GM10847 (cell line): ENCODE data around the gene HSD11B1.

Experiments used
- POLR2A ChIP-seq: IDR thresholded peaks from 2 replicates; pipeline ENCODE4 v1.6.1; 2011; ENCODE audit not compliant: insufficient read length; ENCODE audit errors: extremely low read depth

HSD11B1 gene

GRCh38 chr1:209733409-209734192 lies 29.0 kb downstream of the HSD11B1 start:
- TF ChIP-seq POLR2A: no peak

GRCh38 chr1:209736490-209737117 lies 32.0 kb downstream of the HSD11B1 start:
- no peak for TF ChIP-seq POLR2A

GRCh38 chr1:209737118-209737505 lies 32.5 kb downstream of the HSD11B1 start:
- no peak for TF ChIP-seq POLR2A

- TF ChIP-seq POLR2A: no peak
Measured at GRCh38 chr1:209738270-209738669, 33.6 kb downstream of the HSD11B1 start.

GRCh38 chr1:209741193-209741592 lies 36.5 kb downstream of the HSD11B1 start:
- no peak for TF ChIP-seq POLR2A

GRCh38 chr1:209741889-209742288 lies 37.2 kb downstream of the HSD11B1 start:
- TF ChIP-seq POLR2A: no peak

- TF ChIP-seq POLR2A: no peak
Measured at GRCh38 chr1:209742409-209743144, 37.9 kb downstream of the HSD11B1 start.

GRCh38 chr1:209743145-209743482 lies 38.5 kb downstream of the HSD11B1 start:
- TF ChIP-seq POLR2A: no peak

GRCh38 chr1:209746451-209747165 lies 42.0 kb downstream of the HSD11B1 start:
- TF ChIP-seq POLR2A: no peak

GRCh38 chr1:209747580-209748262 lies 43.1 kb downstream of the HSD11B1 start:
- TF ChIP-seq POLR2A: no peak

GRCh38 chr1:209748620-209749019 lies 44.0 kb downstream of the HSD11B1 start:
- no peak for TF ChIP-seq POLR2A

GRCh38 chr1:209749205-209749604 lies 44.6 kb downstream of the HSD11B1 start:
- TF ChIP-seq POLR2A: no peak

- TF ChIP-seq POLR2A: no peak
Measured at GRCh38 chr1:209749670-209750323, 45.2 kb downstream of the HSD11B1 start.

- TF ChIP-seq POLR2A: no peak
Measured at GRCh38 chr1:209751627-209752231, 47.1 kb downstream of the HSD11B1 start.
